OCI-LY3 (cell line): ENCODE measurements around the gene MAP3K5.

Source experiments
- CTCF ChIP-seq: fragments of 200-600, 300-600 bp; sonication (generic); IDR thresholded peaks from 2 replicates; pipeline ENCODE4 v1.5.1; 2014; ENCODE audit warnings: antibody characterized with exemption, low read length, low read depth
- EZH2phosphoT487 ChIP-seq: fragments of 200-600 bp; shearing (Covaris generic); IDR thresholded peaks from 2 replicates; pipeline ENCODE4 v1.6.1; 2018; ENCODE audit warnings: antibody characterized with exemption, mixed run types, low read depth

GRCh38 chr6:136511397-136511796 lies 280.9 kb downstream of the MAP3K5 start:
- TF ChIP-seq EZH2phosphoT487: no peak
- TF ChIP-seq CTCF: no peak
